Endometrium (tissue), 2 donors: ENCODE measurements around the gene OR1J1.

ENCODE experiments used
- FAIRE-seq: peaks from 2 replicates; lab custom pipeline; 2012; peaks lifted over from hg19 to GRCh38; lab: Jason Lieb, UNC
- donor health status: control.
- donor health status: control.

Gene OR1J1

DNA sequence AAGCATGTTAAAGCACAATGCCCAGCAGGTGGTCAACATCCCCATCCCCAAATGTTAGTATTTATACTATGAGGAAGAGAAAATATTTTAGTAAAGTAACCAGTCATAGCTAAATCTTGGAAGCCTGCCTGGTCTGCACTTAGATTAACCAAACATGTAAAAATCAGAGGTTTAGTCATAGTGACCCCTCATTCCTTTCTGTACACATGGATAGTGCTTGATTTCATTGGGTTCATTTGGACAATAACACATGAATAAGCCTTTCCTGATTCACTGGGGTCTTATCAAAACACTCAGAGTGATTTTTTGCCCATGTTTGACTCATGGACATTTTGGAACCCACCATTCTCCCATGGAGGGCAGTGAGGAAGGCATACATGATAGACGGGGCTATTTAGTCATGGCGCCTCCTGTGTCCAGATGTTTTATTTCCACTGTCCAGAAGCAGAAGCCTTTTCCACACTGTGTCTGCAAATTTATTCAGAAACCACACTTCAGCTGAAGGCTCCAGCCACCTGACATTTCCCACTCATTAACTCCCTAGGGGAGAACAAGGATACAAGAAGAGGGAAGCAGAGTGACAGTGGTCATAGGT lies 32.5 kb downstream of the OR1J1 start:
- FAIRE-seq = no peak

DNA sequence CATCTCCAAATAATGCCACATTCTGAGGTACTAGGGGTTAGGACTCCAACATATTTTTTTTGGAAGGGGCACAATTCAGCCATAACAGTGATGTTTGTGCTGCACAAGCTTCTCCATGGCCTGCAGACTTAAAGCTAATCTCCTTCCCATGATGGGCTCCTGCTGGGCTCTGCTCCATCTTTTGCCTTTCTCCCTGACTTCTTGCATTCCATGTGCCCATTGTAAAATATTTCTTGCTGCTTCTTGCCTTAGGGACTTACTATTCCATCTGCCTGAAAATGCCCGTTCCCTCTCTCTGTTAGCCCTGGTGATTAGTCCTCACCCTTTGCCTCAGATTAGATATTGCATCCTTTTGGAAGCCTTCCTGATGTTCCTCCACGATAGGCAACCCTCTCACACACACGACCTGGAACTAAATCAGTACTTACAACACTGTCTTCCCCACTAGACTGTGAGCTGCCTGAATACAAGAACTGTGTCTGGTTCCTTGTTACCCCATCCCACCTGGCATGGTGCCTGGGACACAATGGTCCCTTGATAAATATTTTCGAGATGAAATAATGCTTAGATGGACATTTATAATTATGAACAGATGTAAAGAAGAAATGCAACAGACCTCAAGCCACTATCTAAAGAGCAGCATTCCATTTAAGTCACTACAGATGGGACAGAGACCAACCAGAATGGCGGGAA lies 33.5 kb downstream of the OR1J1 start:
- FAIRE-seq = no peak

DNA sequence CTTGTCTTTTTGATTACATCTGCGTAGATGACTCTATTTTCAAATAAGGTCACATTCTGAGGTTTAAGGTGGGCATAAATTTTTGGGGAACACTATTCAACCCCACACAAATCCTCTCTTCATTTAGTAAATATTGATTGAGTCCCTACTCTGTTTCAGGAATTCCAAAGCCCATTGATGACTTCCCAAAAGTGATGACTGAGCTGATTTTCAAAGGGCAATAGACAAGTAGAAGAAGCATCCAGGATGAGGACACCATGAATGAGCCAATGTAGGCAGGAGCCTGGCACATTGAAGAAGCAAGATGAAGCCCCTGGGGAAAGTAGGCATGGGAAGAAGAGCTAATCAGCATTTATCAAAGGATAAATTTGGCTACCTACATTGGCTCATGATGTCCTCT lies 35.2 kb downstream of the OR1J1 start:
- FAIRE-seq = no peak
